A673 (cell line): ENCODE measurements around the gene IL17F.

Experiments used
- EZH2 ChIP-seq: fragments of 200-600 bp; sonication (generic); IDR thresholded peaks from 2 replicates; pipeline ENCODE4 v1.6.1; 2017; ENCODE audit warnings: borderline replicate concordance, low read depth, mild to moderate bottlenecking, mixed read lengths, antibody characterized with exemption, low read length; ENCODE audit not compliant: poor library complexity, severe bottlenecking
- TF ChIP-seq, protein P1 (sequence below): fragments of 300-800, 200-600 bp; sonication (generic); conservative IDR thresholded peaks from 2 replicates; pipeline ENCODE4 v1.5.1; 2017; ENCODE audit warnings: low read depth, mild to moderate bottlenecking, antibody characterized with exemption, low read length, moderate library complexity, mixed read lengths

GRCh38 chr6:52271852-52272460, 27.7 kb upstream of the IL17F start:
- TF ChIP-seq, protein P1, sequence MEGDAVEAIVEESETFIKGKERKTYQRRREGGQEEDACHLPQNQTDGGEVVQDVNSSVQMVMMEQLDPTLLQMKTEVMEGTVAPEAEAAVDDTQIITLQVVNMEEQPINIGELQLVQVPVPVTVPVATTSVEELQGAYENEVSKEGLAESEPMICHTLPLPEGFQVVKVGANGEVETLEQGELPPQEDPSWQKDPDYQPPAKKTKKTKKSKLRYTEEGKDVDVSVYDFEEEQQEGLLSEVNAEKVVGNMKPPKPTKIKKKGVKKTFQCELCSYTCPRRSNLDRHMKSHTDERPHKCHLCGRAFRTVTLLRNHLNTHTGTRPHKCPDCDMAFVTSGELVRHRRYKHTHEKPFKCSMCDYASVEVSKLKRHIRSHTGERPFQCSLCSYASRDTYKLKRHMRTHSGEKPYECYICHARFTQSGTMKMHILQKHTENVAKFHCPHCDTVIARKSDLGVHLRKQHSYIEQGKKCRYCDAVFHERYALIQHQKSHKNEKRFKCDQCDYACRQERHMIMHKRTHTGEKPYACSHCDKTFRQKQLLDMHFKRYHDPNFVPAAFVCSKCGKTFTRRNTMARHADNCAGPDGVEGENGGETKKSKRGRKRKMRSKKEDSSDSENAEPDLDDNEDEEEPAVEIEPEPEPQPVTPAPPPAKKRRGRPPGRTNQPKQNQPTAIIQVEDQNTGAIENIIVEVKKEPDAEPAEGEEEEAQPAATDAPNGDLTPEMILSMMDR = no peak
- TF ChIP-seq EZH2 = no peak
